HepG2 (cell line): ENCODE results near the gene JTB. TPM values are rescaled to one million over a fixed set of nuclear protein-coding genes. Genes with fewer than 3 reads are reported as not detected.

Experiments used
- BORCS8-MEF2B ChIP-seq: sonication (generic); formaldehyde crosslinking; IDR thresholded peaks from 2 replicates; pipeline ENCODE4 v1.8.0; 2022; ENCODE audit warnings: mild to moderate bottlenecking, missing genetic modification reagents
- KLF9 ChIP-seq: IDR thresholded peaks from 2 replicates; pipeline ENCODE4 v1.6.1; 2016; ENCODE audit warnings: low read depth
- MAZ ChIP-seq, 2 experiments: sonication (generic) in 1 of 2; formaldehyde crosslinking in 1 of 2; IDR thresholded peaks; 2 replicates each; pipeline versions ENCODE4 v1.5.0 to v1.6.1; 2012 to 2020; ENCODE audit warnings: low read depth in 2 of 2, mild to moderate bottlenecking in 2 of 2, borderline replicate concordance in 1 of 2, improper control_type of control experiment in 1 of 2, low read length in 1 of 2, missing genetic modification reagents in 1 of 2, moderate library complexity in 1 of 2
- PHF5A ChIP-seq: IDR thresholded peaks from one replicate; pipeline ENCODE4 v1.6.1; 2018; ENCODE audit warnings: low read depth, missing genetic modification reagents; ENCODE audit not compliant: unreplicated experiment
- RFX3 ChIP-seq: IDR thresholded peaks from 2 replicates; pipeline ENCODE4 v1.6.1; 2016; ENCODE audit warnings: missing biosample characterization, missing genetic modification reagents
- XBP1 ChIP-seq: sonication (generic); formaldehyde crosslinking; IDR thresholded peaks from 2 replicates; pipeline ENCODE4 v1.5.0; 2020; ENCODE audit warnings: missing genetic modification reagents
- ZNF432 ChIP-seq: sonication (generic); formaldehyde crosslinking; IDR thresholded peaks from 2 replicates; pipeline ENCODE4 v1.5.0; 2020; ENCODE audit warnings: missing genetic modification reagents, mild to moderate bottlenecking, borderline replicate concordance
- ZNF660 ChIP-seq: sonication (generic); formaldehyde crosslinking; IDR thresholded peaks from 2 replicates; pipeline ENCODE4 v1.5.1; 2020; ENCODE audit warnings: mild to moderate bottlenecking, low read depth, missing genetic modification reagents, borderline replicate concordance
- ZNF768 ChIP-seq: sonication (generic); formaldehyde crosslinking; IDR thresholded peaks from 2 replicates; pipeline ENCODE4 v1.4.0; 2020; ENCODE audit warnings: missing genetic modification reagents
- ZSCAN20 ChIP-seq: sonication (generic); formaldehyde crosslinking; IDR thresholded peaks from 2 replicates; pipeline ENCODE4 v1.4.0; 2020; ENCODE audit warnings: missing genetic modification reagents, mild to moderate bottlenecking, borderline replicate concordance
- polyA plus RNA-seq, 8 experiments: library from polyadenylated mRNA; depleted of rRNA in 3 of 8; stranded (reverse) in 7 of 8; unstranded in 1 of 8; fragments of >200 nt; fragmentation: Illumina TruSeq in 4 of 8; extraction: Trizol in 4 of 8; gene quantifications; 2 replicates each; pipeline versions ENCODE4 v1.2.1 to v1.2.3, GENCODE V29; 2011 to 2016; ENCODE audit warnings: low read depth in 4 of 8, missing spikeins in 1 of 8, mixed read lengths in 1 of 8; ENCODE audit not compliant: insufficient read depth in 1 of 8
- total RNA-seq, 5 experiments: library from RNA; depleted of rRNA; stranded (reverse); fragments of >200 nt; fragmentation: Illumina TruSeq; extraction: Trizol; gene quantifications; 2 replicates each; pipeline ENCODE4 v1.2.3, GENCODE V29; 2016; ENCODE audit warnings: low read depth in 1 of 5
- TF ChIP-seq, protein P1 (sequence below): fragments of 450-650 bp; IDR thresholded peaks from 2 replicates; pipeline ENCODE4 v1.6.1; 2016
- TF ChIP-seq, protein P2 (sequence below): sonication (generic); formaldehyde crosslinking; IDR thresholded peaks from 2 replicates; pipeline ENCODE4 v1.4.0; 2020; ENCODE audit warnings: missing genetic modification reagents, borderline replicate concordance
- TF ChIP-seq, protein P3 (sequence below): sonication (generic); formaldehyde crosslinking; IDR thresholded peaks from 2 replicates; pipeline ENCODE4 v1.4.0; 2020; ENCODE audit warnings: missing genetic modification reagents, mild to moderate bottlenecking, borderline replicate concordance
- TF ChIP-seq, protein P4 (sequence below): sonication (generic); formaldehyde crosslinking; IDR thresholded peaks from 2 replicates; pipeline ENCODE4 v1.4.0; 2020; ENCODE audit warnings: mild to moderate bottlenecking, missing genetic modification reagents
- TF ChIP-seq, protein P5 (sequence below): sonication (generic); formaldehyde crosslinking; IDR thresholded peaks from 2 replicates; pipeline ENCODE4 v1.4.0; 2020; ENCODE audit warnings: mild to moderate bottlenecking, low read depth, missing genetic modification reagents
- TF ChIP-seq, protein P6 (sequence below): sonication (generic); formaldehyde crosslinking; IDR thresholded peaks from 2 replicates; pipeline ENCODE4 v1.5.0; 2020; ENCODE audit warnings: missing genetic modification reagents
- TF ChIP-seq, protein P7 (sequence below): IDR thresholded peaks from 2 replicates; pipeline ENCODE4 v1.6.1; 2018; ENCODE audit warnings: missing genetic modification reagents

Gene JTB
- total and polyA plus RNA-seq, 2 of the 13 experiments (the other 11 are each of a cell fraction or from before 2014, with no cell fraction given) = 96.7 to 99.2 TPM

DNA sequence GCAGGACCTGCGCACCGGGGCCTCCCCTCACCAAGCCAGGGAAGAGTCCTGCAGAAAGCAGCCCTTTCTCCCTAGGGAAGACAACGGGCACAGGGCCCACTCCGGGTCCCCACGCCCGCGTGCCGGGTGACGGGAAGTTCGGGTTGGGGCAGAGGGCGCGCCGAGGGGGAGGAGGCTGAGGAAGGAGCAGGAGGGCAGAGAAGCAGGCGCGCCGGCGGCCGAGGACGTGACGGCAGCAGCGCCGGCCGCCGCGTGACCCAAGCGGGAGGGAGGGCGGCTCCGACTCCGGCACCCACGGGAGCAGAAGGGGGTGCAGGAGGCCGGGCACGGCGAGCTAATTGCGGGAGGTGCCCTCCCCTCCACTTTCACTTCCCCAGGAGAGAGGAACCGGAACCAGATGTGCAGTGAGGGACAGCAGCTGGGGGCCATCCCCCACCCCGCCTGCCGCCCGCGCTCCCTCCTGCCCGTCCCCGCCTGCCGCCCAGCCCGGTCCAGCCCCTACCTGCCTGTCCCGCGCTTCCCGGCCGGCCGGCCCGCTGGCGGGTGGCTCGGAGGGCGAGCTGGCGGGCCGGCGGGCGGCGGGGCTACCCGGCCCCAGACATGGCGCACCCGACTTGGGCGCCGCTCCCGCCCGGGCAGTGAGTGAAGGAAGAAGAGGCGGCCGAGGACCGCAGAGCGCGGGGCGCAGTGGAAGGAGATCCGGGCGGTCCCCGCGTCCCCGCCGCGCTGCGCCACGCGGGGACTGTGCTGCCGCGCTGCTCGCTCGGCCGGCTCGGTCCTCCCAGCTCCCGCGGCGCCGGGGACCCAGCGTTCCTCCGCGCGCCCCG is 31.5 kb downstream of the JTB start (continued):
- TF ChIP-seq, protein P1, sequence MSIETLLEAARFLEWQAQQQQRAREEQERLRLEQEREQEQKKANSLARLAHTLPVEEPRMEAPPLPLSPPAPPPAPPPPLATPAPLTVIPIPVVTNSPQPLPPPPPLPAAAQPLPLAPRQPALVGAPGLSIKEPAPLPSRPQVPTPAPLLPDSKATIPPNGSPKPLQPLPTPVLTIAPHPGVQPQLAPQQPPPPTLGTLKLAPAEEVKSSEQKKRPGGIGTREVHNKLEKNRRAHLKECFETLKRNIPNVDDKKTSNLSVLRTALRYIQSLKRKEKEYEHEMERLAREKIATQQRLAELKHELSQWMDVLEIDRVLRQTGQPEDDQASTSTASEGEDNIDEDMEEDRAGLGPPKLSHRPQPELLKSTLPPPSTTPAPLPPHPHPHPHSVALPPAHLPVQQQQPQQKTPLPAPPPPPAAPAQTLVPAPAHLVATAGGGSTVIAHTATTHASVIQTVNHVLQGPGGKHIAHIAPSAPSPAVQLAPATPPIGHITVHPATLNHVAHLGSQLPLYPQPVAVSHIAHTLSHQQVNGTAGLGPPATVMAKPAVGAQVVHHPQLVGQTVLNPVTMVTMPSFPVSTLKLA = no peak
- TF ChIP-seq, protein P2, sequence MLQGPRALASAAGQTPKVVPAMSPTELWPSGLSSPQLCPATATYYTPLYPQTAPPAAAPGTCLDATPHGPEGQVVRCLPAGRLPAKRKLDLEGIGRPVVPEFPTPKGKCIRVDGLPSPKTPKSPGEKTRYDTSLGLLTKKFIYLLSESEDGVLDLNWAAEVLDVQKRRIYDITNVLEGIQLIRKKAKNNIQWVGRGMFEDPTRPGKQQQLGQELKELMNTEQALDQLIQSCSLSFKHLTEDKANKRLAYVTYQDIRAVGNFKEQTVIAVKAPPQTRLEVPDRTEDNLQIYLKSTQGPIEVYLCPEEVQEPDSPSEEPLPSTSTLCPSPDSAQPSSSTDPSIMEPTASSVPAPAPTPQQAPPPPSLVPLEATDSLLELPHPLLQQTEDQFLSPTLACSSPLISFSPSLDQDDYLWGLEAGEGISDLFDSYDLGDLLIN (CRISPR knock-in tag) = no peak
- TF ChIP-seq, protein P3, sequence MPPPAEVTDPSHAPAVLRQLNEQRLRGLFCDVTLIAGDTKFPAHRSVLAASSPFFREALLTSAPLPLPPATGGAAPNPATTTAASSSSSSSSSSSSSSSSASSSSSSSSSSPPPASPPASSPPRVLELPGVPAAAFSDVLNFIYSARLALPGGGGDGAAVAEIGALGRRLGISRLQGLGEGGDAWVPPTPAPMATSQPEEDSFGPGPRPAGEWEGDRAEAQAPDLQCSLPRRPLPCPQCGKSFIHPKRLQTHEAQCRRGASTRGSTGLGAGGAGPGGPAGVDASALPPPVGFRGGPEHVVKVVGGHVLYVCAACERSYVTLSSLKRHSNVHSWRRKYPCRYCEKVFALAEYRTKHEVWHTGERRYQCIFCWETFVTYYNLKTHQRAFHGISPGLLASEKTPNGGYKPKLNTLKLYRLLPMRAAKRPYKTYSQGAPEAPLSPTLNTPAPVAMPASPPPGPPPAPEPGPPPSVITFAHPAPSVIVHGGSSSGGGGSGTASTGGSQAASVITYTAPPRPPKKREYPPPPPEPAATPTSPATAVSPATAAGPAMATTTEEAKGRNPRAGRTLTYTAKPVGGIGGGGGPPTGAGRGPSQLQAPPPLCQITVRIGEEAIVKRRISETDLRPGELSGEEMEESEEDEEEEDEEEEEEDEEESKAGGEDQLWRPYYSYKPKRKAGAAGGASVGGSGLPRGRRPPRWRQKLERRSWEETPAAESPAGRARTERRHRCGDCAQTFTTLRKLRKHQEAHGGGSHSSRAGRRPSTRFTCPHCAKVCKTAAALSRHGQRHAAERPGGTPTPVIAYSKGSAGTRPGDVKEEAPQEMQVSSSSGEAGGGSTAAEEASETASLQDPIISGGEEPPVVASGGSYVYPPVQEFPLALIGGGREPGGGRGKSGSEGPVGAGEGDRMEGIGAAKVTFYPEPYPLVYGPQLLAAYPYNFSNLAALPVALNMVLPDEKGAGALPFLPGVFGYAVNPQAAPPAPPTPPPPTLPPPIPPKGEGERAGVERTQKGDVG (CRISPR knock-in tag) = no peak
- TF ChIP-seq ZNF768 (CRISPR knock-in tag) (no peak), ZNF660 (no peak), KLF9 (CRISPR knock-in tag) (no peak), BORCS8-MEF2B (CRISPR knock-in tag) (peak; percentile 29; the same call in 1 of the 2 replicates), RFX3 (no peak), ZNF432 (CRISPR knock-in tag) (no peak), PHF5A (CRISPR knock-in tag) (no peak), ZSCAN20 (CRISPR knock-in tag) (no peak), XBP1 (CRISPR knock-in tag) (no peak), MAZ (IDR thresholded peaks at IDR 0.05; ENCODE audit: borderline replicate concordance, low read depth, low read length) (no peak), MAZ (CRISPR knock-in tag; IDR thresholded peaks at IDR 0.05; ENCODE audit: low read depth) (no peak; the same call in 1 of the 2 replicates)
- TF ChIP-seq, protein P4, sequence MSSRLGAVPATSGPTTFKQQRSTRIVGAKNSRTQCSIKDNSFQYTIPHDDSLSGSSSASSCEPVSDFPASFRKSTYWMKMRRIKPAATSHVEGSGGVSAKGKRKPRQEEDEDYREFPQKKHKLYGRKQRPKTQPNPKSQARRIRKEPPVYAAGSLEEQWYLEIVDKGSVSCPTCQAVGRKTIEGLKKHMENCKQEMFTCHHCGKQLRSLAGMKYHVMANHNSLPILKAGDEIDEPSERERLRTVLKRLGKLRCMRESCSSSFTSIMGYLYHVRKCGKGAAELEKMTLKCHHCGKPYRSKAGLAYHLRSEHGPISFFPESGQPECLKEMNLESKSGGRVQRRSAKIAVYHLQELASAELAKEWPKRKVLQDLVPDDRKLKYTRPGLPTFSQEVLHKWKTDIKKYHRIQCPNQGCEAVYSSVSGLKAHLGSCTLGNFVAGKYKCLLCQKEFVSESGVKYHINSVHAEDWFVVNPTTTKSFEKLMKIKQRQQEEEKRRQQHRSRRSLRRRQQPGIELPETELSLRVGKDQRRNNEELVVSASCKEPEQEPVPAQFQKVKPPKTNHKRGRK (CRISPR knock-in tag) = no peak
- TF ChIP-seq, protein P5, sequence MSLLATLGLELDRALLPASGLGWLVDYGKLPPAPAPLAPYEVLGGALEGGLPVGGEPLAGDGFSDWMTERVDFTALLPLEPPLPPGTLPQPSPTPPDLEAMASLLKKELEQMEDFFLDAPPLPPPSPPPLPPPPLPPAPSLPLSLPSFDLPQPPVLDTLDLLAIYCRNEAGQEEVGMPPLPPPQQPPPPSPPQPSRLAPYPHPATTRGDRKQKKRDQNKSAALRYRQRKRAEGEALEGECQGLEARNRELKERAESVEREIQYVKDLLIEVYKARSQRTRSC (CRISPR knock-in tag) = no peak
- TF ChIP-seq, protein P6, sequence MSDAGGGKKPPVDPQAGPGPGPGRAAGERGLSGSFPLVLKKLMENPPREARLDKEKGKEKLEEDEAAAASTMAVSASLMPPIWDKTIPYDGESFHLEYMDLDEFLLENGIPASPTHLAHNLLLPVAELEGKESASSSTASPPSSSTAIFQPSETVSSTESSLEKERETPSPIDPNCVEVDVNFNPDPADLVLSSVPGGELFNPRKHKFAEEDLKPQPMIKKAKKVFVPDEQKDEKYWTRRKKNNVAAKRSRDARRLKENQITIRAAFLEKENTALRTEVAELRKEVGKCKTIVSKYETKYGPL (CRISPR knock-in tag) = no peak
- TF ChIP-seq, protein P7, sequence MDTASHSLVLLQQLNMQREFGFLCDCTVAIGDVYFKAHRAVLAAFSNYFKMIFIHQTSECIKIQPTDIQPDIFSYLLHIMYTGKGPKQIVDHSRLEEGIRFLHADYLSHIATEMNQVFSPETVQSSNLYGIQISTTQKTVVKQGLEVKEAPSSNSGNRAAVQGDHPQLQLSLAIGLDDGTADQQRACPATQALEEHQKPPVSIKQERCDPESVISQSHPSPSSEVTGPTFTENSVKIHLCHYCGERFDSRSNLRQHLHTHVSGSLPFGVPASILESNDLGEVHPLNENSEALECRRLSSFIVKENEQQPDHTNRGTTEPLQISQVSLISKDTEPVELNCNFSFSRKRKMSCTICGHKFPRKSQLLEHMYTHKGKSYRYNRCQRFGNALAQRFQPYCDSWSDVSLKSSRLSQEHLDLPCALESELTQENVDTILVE (CRISPR knock-in tag) = no peak
